HG02678 (cell line): ENCODE measurements around the gene MBTPS1.

ENCODE experiments used
- ATAC-seq: cut with Tn5 transposase; IDR thresholded peaks from one replicate; pipeline ENCODE4 v1.9.1; 2021; ENCODE audit warnings: mild to moderate bottlenecking, moderate library complexity; ENCODE audit not compliant: unreplicated experiment

MBTPS1 gene

DNA sequence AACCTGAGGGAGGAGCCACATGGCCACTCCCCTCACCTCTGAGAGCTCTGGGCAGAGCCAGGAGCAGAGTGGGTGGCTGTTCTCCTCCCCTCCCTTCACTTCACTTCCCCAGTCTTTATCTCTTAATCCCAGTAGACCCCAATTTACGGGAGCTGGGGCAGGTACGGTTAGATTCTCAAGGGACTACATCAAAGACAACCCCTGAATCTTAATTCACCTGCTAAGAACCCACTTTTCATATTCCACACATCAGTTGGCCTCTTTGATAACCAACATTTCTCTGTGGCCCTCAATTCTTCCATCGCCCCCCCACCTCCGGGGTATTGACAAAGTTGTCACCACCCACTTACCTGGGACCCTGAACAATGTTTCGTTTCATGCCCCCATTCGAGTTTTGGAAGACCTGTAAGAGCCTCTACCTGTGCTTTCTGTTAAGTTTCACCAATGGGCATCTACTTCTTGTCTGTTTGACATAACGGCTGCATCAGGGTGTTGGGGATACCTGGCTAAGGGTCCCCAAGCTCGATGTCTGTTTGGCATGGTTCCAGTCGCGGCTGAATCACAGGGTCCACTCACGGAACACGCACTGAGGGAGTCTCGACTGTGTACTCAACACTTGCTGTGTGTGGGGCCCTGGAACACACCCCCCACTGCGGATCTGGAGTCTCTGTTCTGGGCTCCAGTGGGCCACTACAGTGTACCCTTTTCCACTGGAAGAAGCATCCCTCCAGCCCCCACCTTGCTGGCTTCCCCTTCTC, 102.0 kb downstream of the MBTPS1 start:
- no peak for ATAC-seq

- peak; percentile 76 for ATAC-seq
These were observed 102.8 kb downstream of the MBTPS1 start for GRCh38 chr16:84013787-84014569.

DNA sequence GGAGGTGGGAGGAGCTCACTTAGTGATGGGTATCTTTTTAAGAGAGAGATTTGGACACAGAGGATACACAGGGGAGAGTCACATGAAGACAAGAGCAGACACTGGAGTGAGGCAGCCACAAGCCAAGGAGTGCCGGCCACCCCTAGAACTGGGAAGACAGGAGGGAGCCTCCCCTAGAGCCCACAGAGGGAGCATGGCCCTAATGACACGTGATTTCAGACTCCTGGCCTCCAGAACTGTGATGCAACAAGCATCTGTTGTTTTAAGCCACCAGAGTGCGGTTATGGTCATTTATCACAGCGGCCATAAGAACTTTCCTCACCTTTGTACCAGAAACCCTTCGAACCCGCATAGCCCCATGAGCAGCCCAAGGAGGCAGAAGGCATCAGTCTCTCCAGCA, 107.5 kb downstream of the MBTPS1 start:
- ATAC-seq: no peak

DNA sequence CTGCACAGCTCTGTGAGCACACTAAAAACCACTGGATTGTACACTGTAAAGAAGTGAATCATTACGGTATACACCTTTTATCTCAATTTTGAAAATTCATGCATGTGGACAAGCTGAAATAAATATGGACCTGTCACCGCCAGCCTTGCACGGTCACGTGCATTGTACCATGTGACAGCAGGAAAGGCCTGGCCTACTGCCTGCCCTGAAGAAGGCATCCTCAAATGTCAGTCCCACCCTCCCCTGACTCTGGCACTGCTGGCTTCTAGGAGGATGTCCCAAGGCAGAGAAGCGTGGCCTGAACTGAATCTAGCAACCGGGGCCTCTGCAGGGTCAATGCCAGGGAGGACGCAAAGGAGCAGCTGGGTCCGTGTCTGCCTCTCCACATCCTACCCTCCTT, 108.8 kb downstream of the MBTPS1 start:
- no peak for ATAC-seq

GRCh38 chr16:84007520-84007919, 109.2 kb downstream of the MBTPS1 start:
- ATAC-seq: no peak

DNA sequence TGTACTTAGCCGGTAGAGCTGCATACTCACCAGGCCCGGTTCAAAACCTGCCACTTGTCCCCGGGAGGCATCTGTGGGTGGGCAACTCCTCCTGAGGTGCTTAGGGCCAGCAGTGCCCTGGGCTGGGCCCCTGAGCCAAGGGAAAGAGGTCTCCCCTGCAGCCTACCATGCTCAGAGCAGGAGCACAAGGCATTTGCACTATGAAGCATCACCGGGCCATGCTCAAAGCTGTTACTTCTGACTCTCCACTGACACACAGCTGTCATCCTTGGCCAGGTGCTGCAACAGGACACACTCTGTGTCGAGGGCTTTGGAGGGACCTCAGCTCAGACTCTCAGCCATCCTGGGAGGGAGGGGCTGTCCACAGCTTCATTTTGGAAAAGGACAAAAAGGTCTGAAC, 111.4 kb downstream of the MBTPS1 start:
- ATAC-seq: no peak

DNA sequence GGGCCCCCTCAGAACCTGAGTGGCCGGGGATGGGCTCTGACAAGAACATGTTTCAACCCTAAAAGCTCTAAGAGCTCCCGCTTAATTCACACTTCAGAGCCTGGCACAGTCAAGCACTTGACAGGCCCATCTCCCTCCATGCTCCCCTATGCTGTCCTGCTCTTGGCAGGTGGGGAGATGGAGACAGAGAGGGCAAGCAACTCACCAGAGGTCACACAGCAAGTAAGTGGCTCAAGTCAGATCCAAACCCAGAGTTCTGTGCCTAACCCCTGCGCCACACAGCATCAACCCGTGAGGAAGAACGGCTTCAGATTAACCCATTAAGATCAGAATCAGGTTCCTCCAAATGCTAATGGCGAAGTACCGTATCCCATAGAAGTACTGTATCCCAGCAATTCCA, 112.3 kb downstream of the MBTPS1 start:
- no peak for ATAC-seq
